Thoracic aorta (tissue), 2 donors: ENCODE results near the gene FAM78A. TPM values are rescaled to one million over a fixed set of nuclear protein-coding genes. Genes with fewer than 3 reads are reported as not detected.

Experiments
- ATAC-seq: fragments of 150-250 bp; one replicate; pipeline ENCODE4 v1.8.0; 2017; ENCODE audit warnings: low read depth; ENCODE audit not compliant: insufficient number of reproducible peaks, low FRiP score
- DNase-seq: peaks from one replicate; pipeline ENCODE4 v3.0.0-alpha.2; 2020; ENCODE audit warnings: low spot score
- H3K27ac ChIP-seq, 2 donors: fragments of 200-600 bp; sonication (generic); 1 replicate in 1 of 2; 2 replicates in 1 of 2; pipeline ENCODE4 v1.5.1; 2016; ENCODE audit warnings: mild to moderate bottlenecking in 2 of 2, moderate library complexity in 2 of 2
- H3K27me3 ChIP-seq: fragments of 200-600 bp; sonication (generic); replicated peaks from 2 replicates; pipeline ENCODE4 v1.6.0; 2016; ENCODE audit warnings: mild to moderate bottlenecking; ENCODE audit not compliant: insufficient read depth
- H3K36me3 ChIP-seq: fragments of 200-600 bp; sonication (generic); one replicate; pipeline ENCODE4 v1.5.1; 2016
- H3K4me1 ChIP-seq, 2 donors: fragments of 200-600 bp; sonication (generic); 1 replicate in 1 of 2; 2 replicates in 1 of 2; pipeline versions ENCODE4 v1.5.1 to v1.6.0; 2016; ENCODE audit warnings: low read depth in 2 of 2, mild to moderate bottlenecking in 1 of 2; ENCODE audit not compliant: control insufficient read depth in 1 of 2
- H3K4me3 ChIP-seq: fragments of 200-600 bp; sonication (generic); 2 replicates; pipeline ENCODE4 v1.5.1; 2016; ENCODE audit warnings: mild to moderate bottlenecking
- H3K9me3 ChIP-seq: fragments of 200-600 bp; sonication (generic); 2 replicates; pipeline ENCODE4 v1.5.1; 2016
- total RNA-seq, 2 donors: library from RNA; depleted of rRNA; stranded (reverse); fragments of >200 nt; gene quantifications; one replicate each; pipeline versions ENCODE4 v1.1.0 to v1.2.3, GENCODE V29; 2016
- TF ChIP-seq, protein P1 (sequence below): fragments of 200-600 bp; sonication (generic); IDR thresholded peaks from one replicate; pipeline ENCODE4 v1.5.1; 2019; ENCODE audit warnings: antibody characterized with exemption

Gene FAM78A
- total RNA-seq, 2 donors from 2014 or later = 5.0 to 5.7 TPM

DNA sequence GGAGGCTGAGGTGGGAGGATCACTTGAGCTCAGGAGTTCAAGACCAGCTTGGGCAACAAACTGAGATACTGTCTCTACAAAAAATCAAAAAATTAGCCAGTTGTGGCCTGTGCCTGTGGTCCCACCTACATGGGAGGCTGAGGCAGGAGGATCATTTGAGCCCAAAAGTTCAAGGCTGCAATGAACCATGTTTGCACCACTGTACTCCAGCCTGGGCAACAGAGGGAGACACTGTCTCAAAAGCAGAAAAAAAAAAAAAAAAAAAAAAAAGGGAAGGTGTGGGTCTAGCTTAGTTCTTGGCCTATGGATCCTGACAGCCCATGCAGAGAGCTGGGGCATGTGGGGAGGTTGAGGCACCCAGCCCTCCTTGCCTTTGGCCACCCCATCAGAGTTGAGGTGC is 24.1 kb upstream of the FAM78A start:
- no peaks in the 10 kb centered on the region for H3K36me3 ChIP-seq
- H3K4me1 ChIP-seq = no peaks in the 10 kb centered on the region
- H3K9me3 ChIP-seq = no peaks in the 10 kb centered on the region
- no peak overlapping the region for H3K4me3 ChIP-seq
- ATAC-seq (no peak), DNase-seq (no peak)
- no peak overlapping the region for H3K27ac ChIP-seq
- TF ChIP-seq, protein P1, sequence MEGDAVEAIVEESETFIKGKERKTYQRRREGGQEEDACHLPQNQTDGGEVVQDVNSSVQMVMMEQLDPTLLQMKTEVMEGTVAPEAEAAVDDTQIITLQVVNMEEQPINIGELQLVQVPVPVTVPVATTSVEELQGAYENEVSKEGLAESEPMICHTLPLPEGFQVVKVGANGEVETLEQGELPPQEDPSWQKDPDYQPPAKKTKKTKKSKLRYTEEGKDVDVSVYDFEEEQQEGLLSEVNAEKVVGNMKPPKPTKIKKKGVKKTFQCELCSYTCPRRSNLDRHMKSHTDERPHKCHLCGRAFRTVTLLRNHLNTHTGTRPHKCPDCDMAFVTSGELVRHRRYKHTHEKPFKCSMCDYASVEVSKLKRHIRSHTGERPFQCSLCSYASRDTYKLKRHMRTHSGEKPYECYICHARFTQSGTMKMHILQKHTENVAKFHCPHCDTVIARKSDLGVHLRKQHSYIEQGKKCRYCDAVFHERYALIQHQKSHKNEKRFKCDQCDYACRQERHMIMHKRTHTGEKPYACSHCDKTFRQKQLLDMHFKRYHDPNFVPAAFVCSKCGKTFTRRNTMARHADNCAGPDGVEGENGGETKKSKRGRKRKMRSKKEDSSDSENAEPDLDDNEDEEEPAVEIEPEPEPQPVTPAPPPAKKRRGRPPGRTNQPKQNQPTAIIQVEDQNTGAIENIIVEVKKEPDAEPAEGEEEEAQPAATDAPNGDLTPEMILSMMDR = no peak
- no peaks in the 10 kb centered on the region for H3K27me3 ChIP-seq

DNA sequence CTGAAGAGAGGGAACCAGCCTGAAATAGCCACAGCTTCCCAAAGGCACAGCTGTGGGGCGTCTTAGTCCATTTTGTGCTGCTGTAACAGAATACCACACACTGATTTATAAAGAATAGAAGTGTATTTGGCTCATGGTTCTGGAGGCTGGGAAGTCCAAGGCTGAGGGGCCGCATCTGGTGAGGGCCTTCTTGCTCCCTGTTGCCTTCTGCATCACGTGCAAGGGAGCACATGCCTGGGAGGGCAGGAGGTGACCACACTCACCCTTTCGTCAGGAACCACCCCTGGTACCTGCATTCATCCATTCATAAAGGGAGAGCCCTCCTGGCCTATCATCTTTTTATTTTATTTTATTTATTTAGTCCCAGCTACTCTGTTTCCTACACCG is 23.6 kb upstream of the FAM78A start:
- H3K4me1 ChIP-seq = no peaks in the 10 kb centered on the region
- H3K27me3 ChIP-seq = no peaks in the 10 kb centered on the region
- no peak overlapping the region for H3K27ac ChIP-seq
- ATAC-seq (no peak), DNase-seq (no peak)
- no peak overlapping the region for H3K4me3 ChIP-seq
- H3K9me3 ChIP-seq = no peaks in the 10 kb centered on the region
- H3K36me3 ChIP-seq = no peaks in the 10 kb centered on the region
- TF ChIP-seq, protein P1 = no peak

DNA sequence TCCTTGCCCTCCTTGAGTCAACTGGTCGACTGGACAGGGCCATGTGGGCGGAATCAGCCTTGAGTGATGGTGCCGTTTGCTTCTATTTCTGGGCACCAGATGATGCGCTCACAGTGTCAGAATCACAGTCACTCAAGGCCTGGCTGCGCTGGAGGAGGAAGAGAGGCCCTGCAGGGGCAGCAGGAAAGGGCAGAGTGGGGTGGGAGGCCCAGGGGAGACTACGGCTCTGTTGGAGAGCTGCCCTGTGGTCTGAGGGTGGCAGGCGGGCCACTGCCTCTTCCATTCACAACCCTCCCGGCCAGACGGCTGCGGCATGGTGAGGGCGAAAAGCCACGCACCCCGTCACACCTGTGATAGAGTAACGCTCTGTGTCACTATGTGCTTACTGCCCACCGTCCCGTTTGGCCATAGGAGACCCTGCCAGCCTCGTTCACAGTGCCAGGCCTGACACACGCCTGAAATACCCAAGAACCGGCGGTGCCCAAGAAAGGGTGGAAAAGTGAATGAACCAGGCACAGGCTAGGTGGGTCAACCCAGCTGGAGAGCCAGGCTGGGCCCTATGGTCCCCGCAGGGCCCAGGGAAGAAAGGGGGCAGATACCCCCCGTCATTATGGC is 23.1 kb upstream of the FAM78A start:
- Histone ChIP-seq H3K9me3 (no peaks in the 10 kb centered on the region), H3K4me3 (no peak overlapping the region), H3K36me3 (no peaks in the 10 kb centered on the region), H3K27me3 (no peaks in the 10 kb centered on the region), H3K27ac (no peak overlapping the region), H3K4me1 (no peaks in the 10 kb centered on the region)
- TF ChIP-seq, protein P1 = no peak
- ATAC-seq = no peak
- DNase-seq = no peak

DNA sequence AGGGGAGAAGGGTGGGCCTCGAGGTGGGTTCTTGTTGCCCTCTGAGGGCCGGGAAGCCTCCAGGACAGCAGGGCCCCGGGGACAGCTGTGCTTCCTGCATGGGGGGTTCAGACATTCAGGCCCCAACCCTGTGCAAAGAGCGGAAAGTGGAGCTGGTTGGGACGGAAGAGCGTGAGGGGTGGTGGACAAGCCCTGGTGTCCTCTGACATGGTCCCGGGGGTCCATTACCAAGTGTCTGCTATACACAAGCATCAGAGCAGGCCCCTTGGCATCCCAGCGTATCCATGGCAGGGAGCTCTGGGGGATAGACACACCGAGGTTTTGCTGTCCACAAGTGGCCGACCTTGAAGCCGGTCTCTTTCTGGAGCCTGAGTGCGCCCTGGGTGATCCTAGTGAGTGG is 22.5 kb upstream of the FAM78A start:
- no peak overlapping the region for H3K4me3 ChIP-seq
- H3K27me3 ChIP-seq = no peaks in the 10 kb centered on the region
- no peaks in the 10 kb centered on the region for H3K4me1 ChIP-seq
- ATAC-seq = no peak
- H3K36me3 ChIP-seq = no peaks in the 10 kb centered on the region
- H3K9me3 ChIP-seq = no peaks in the 10 kb centered on the region
- no peak for DNase-seq
- no peak overlapping the region for H3K27ac ChIP-seq
- TF ChIP-seq, protein P1 = no peak

DNA sequence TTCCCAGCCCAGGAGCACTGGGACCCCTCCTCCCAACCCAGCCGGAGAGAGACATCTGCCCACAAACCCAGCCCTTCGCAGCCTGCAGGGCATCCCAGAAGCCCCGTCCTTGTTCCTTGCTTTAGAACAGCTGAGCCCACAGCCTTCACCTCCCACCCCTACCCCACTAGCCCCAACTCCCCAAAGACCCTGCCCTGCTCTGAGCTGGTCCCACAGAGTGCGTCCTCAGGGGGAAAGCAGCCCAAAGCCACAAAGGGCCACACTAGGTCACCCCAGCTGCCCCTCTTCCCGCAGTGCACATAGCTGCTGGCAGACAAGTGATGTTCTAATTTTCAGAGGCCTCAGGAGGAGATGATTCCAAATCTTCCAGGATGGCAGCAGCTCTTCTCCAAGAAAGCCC is 22.0 kb upstream of the FAM78A start:
- H3K4me1 ChIP-seq = no peaks in the 10 kb centered on the region
- TF ChIP-seq, protein P1 = no peak
- no peak overlapping the region for H3K27ac ChIP-seq

More for the DNA sequence above, 22.0 kb upstream of the FAM78A start:
- H3K9me3 ChIP-seq = no peaks in the 10 kb centered on the region
- ATAC-seq = no peak
- no peaks in the 10 kb centered on the region for H3K36me3 ChIP-seq
- no peak overlapping the region for H3K4me3 ChIP-seq
- no peaks in the 10 kb centered on the region for H3K27me3 ChIP-seq
- DNase-seq = no peak
